GM12878 (cell line): ENCODE results near the gene SPATA3. TPM values are rescaled to one million over a fixed set of nuclear protein-coding genes. Genes with fewer than 3 reads are reported as not detected.

Source experiments
- ATF2 ChIP-seq: IDR thresholded peaks from 2 replicates; pipeline ENCODE4 v1.6.1; 2012; ENCODE audit warnings: low read length, inconsistent platforms
- ATF7 ChIP-seq: fragments of 450-650 bp; IDR thresholded peaks from 2 replicates; pipeline ENCODE4 v1.6.1; 2016; ENCODE audit warnings: low read depth, mild to moderate bottlenecking
- BCL11A ChIP-seq: IDR thresholded peaks from 2 replicates; pipeline ENCODE4 v1.6.1; 2011; ENCODE audit warnings: low read depth, low read length
- CBFB ChIP-seq: IDR thresholded peaks from 2 replicates; pipeline ENCODE4 v1.6.1; 2016; ENCODE audit warnings: antibody characterized with exemption, low read depth
- CHD2 ChIP-seq: IDR thresholded peaks from 2 replicates; pipeline ENCODE4 v1.6.1; 2011; ENCODE audit warnings: low read depth, low read length, improper control_type of control experiment, borderline replicate concordance
- CREB1 ChIP-seq: IDR thresholded peaks from 2 replicates; pipeline ENCODE4 v1.6.1; 2012; ENCODE audit warnings: low read depth, mild to moderate bottlenecking, inconsistent platforms
- CTCF ChIP-seq, 3 experiments: IDR thresholded peaks in 2 of 3; conservative IDR thresholded peaks in 1 of 3; 2 replicates each; pipeline ENCODE4 v1.5.1; 2011; ENCODE audit warnings: low read depth in 3 of 3, low read length in 3 of 3, mild to moderate bottlenecking in 3 of 3, control low read depth in 2 of 3, moderate library complexity in 2 of 3, inconsistent platforms in 1 of 3, mixed read lengths in 1 of 3; ENCODE audit not compliant: control insufficient read depth in 2 of 3, insufficient read depth in 1 of 3; ENCODE audit errors: extremely low read depth in 1 of 3
- EGR1 ChIP-seq, 2 experiments: IDR thresholded peaks; 1 replicate in 1 of 2; 2 replicates in 1 of 2; pipeline ENCODE4 v1.6.1; 2011 to 2012; ENCODE audit warnings: low read depth in 2 of 2, low read length in 2 of 2, borderline replicate concordance in 1 of 2, mild to moderate bottlenecking in 1 of 2, moderate library complexity in 1 of 2
- GABPA ChIP-seq: IDR thresholded peaks from 2 replicates; pipeline ENCODE4 v1.6.1; 2014; ENCODE audit warnings: antibody characterized with exemption, low read depth, mild to moderate bottlenecking, inconsistent platforms
- HDGF ChIP-seq: fragments of 450-650 bp; IDR thresholded peaks from 2 replicates; pipeline ENCODE4 v1.6.1; 2016; ENCODE audit warnings: antibody characterized with exemption
- IRF4 ChIP-seq: IDR thresholded peaks from 2 replicates; pipeline ENCODE4 v1.6.1; 2011; ENCODE audit warnings: low read depth, low read length
- JUNB ChIP-seq: IDR thresholded peaks from 2 replicates; pipeline ENCODE4 v1.6.1; 2016; ENCODE audit warnings: antibody characterized with exemption, mild to moderate bottlenecking
- MEF2A ChIP-seq: IDR thresholded peaks from 2 replicates; pipeline ENCODE4 v1.6.1; 2011; ENCODE audit warnings: low read depth, mild to moderate bottlenecking, low read length, moderate library complexity; ENCODE audit not compliant: insufficient read depth
- MYC ChIP-seq: IDR thresholded peaks from 2 replicates; pipeline ENCODE4 v1.6.1; 2011; ENCODE audit warnings: mild to moderate bottlenecking, low read length, moderate library complexity, inconsistent platforms; ENCODE audit not compliant: insufficient read depth, insufficient replicate concordance, insufficient read length, severe bottlenecking
- RFX5 ChIP-seq: IDR thresholded peaks from 2 replicates; pipeline ENCODE4 v1.6.1; 2011; ENCODE audit warnings: low read depth, low read length, improper control_type of control experiment
- SIX5 ChIP-seq: IDR thresholded peaks from 2 replicates; pipeline ENCODE4 v1.6.1; 2011; ENCODE audit warnings: mild to moderate bottlenecking, low read depth, low read length, moderate library complexity; ENCODE audit not compliant: severe bottlenecking
- SMC3 ChIP-seq: IDR thresholded peaks from 2 replicates; pipeline ENCODE4 v1.6.1; 2011; ENCODE audit warnings: low read length, improper control_type of control experiment, borderline replicate concordance
- TCF3 ChIP-seq: IDR thresholded peaks from 2 replicates; pipeline ENCODE4 v1.6.1; 2012; ENCODE audit warnings: low read depth, mild to moderate bottlenecking, low read length, borderline replicate concordance; ENCODE audit not compliant: insufficient read depth
- YY1 ChIP-seq: IDR thresholded peaks from 2 replicates; pipeline ENCODE4 v1.6.1; 2011; ENCODE audit warnings: low read depth, mild to moderate bottlenecking, low read length
- ZNF217 ChIP-seq: fragments of 450-650 bp; IDR thresholded peaks from 2 replicates; pipeline ENCODE4 v1.6.1; 2017; ENCODE audit warnings: antibody characterized with exemption, mild to moderate bottlenecking
- ZNF687 ChIP-seq: fragments of 450-650 bp; IDR thresholded peaks from 2 replicates; pipeline ENCODE4 v1.6.1; 2017; ENCODE audit warnings: mild to moderate bottlenecking, moderate library complexity
- ZSCAN29 ChIP-seq: fragments of 450-650 bp; IDR thresholded peaks from 2 replicates; pipeline ENCODE4 v1.6.1; 2017; ENCODE audit warnings: mild to moderate bottlenecking, moderate library complexity
- polyA plus RNA-seq, 11 experiments: library from polyadenylated mRNA; depleted of rRNA in 4 of 11; unstranded in 6 of 11; stranded (reverse) in 5 of 11; fragments of >200 nt; fragmentation: Nextera tagmentation in 4 of 11; fragmentation: Illumina TruSeq in 1 of 11; extraction: Ambion mirVana in 4 of 11; extraction: Trizol in 1 of 11; gene quantifications; 1 replicate in 1 of 11; 2 replicates in 10 of 11; pipeline versions ENCODE4 v1.2.1 to v1.2.3, GENCODE V29; 2011 to 2016; ENCODE audit warnings: inconsistent platforms in 2 of 11, missing spikeins in 2 of 11, low read depth in 1 of 11
- total RNA-seq, 4 experiments: library from RNA; depleted of rRNA in 3 of 4; stranded (reverse); fragments of >200 nt in 3 of 4; fragmentation: Illumina TruSeq in 1 of 4; extraction: Trizol in 1 of 4; gene quantifications; 2 replicates each; pipeline versions ENCODE4 v1.2.1 to v1.2.3, GENCODE V29; 2013 to 2021

SPATA3 gene
- total and polyA plus RNA-seq, 10 of the 15 experiments (the other 5 are each of a cell fraction or from before 2014, with no cell fraction given): not detected

- TF ChIP-seq ATF7 (peak; percentile 80), SMC3 (no peak; the same call in 1 of the 2 replicates), IRF4 (peak; percentile 82), SIX5 (peak; percentile 23), MEF2A (peak; percentile 96), HDGF (no peak), ZNF687 (peak; percentile 98), BCL11A (peak; percentile 76), CREB1 (no peak), CHD2 (peak; percentile 71; the same call in 1 of the 2 replicates), ZNF217 (no peak), TCF3 (peak; percentile 69; the same call in 1 of the 2 replicates), MYC (no peak), JUNB (peak; percentile 94), GABPA (no peak), YY1 (peak; percentile 37; the same call in 1 of the 2 replicates), CTCF (IDR thresholded peaks at IDR 0.05 in 2 of 3, conservative IDR thresholded peaks at IDR 0.05 in 1 of 3; ENCODE audit: control insufficient read depth in 2 of 3, extremely low read depth in 1 of 3, insufficient read depth in 1 of 3, low read depth in 3 of 3, low read length in 3 of 3) (no peak), EGR1 (IDR thresholded peaks at IDR 0.05; ENCODE audit: borderline replicate concordance in 1 of 2, low read depth in 2 of 2, low read length in 2 of 2) (peak in 1 of 2 experiments; percentile 66; a peak in 1 of 3 replicates), ATF2 (no peak), ZSCAN29 (no peak), CBFB (no peak), RFX5 (no peak)
- TF ChIP-seq, all 136 proteins: peak for 43
These were observed 45.7 kb upstream of the SPATA3 start (continued) for GRCh38 chr2:230949966-230950873.
